Progenitor cell of endocrine pancreas (in vitro differentiated cells): ENCODE data around the gene WDR48. TPM values are rescaled to one million over a fixed set of nuclear protein-coding genes. Genes with fewer than 3 reads are reported as not detected.

Source experiments
- DNase-seq: peaks from one replicate; pipeline ENCODE4 v3.0.0; 2021; ENCODE audit warnings: low spot score; ENCODE audit not compliant: unreplicated experiment
- H3K27ac Mint-ChIP-seq: 2 replicates; pipeline ENCODE4 v1.8.0; 2021; ENCODE audit warnings: mild to moderate bottlenecking, moderate library complexity, mixed read lengths
- H3K27me3 Mint-ChIP-seq: 2 replicates; pipeline ENCODE4 v1.8.0; 2021; ENCODE audit warnings: mixed read lengths
- H3K36me3 Mint-ChIP-seq: 2 replicates; pipeline ENCODE4 v1.8.0; 2022; ENCODE audit warnings: mixed read lengths; ENCODE audit not compliant: insufficient read depth
- H3K4me1 Mint-ChIP-seq: 2 replicates; pipeline ENCODE4 v1.8.0; 2021; ENCODE audit warnings: low read depth, mixed read lengths
- H3K4me3 Mint-ChIP-seq: 2 replicates; pipeline ENCODE4 v1.8.0; 2021; ENCODE audit warnings: low read depth, mild to moderate bottlenecking, moderate library complexity, mixed read lengths
- H3K9me3 Mint-ChIP-seq: 2 replicates; pipeline ENCODE4 v1.8.0; 2021; ENCODE audit warnings: low read depth, mixed read lengths
- total RNA-seq: library from RNA; stranded (reverse); gene quantifications from 2 replicates; pipeline ENCODE4 v1.2.1, GENCODE V29; 2021
- TF ChIP-seq, protein P1 (sequence below): fragments of 200-600 bp; sonication (generic); IDR thresholded peaks from one replicate; pipeline ENCODE4 v1.5.0; 2021; ENCODE audit warnings: antibody characterized with exemption, mild to moderate bottlenecking; ENCODE audit not compliant: unreplicated experiment

Gene WDR48
- total RNA-seq, 1 donor from 2014 or later, result 78.3 TPM

DNA sequence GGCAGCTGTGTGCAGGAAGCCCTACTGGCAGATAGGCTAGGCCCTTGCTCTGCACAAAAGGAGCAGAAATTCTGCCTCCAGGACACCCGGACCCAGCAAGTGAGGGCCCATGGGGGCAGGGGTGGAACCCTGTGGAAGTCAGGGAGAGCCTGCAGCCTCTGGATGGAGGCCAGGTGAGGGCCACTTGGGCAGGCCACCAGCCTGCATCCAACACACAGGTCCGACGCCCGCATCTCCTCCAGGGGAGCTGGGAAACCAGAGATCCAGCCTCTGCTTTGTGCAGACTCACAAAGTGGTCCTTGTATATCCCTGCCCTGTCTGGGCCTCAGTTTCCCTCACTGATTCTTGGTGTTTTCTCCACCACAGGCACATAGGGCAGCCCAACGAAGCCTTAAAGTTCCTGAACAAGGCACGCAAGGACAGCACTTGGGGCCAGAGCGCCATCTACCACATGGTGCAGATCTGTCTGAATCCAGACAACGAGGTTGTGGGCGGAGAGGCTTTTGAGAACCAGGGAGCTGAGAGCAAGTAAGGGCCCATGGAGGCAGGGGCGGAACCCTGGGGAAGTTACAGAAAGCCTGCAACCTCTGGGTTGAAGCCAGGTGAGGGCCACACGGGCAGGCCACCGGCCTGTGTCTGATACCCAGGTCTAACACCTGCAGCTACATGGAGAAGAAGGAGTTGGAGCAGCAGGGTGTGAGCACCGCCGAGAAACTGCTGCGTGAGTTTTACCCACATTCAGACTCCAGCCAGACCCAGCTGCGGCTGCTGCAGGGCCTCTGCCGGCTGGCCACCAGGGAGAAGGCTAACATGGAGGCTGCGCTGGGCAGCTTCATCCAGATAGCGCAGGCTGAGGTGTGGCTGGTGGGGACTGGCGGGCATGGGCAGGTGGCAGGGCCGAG, 85.0 kb downstream of the WDR48 start:
- peaks cover 10% of the 10 kb centered on the region for H3K36me3 Mint-ChIP-seq
- TF ChIP-seq, protein P1, sequence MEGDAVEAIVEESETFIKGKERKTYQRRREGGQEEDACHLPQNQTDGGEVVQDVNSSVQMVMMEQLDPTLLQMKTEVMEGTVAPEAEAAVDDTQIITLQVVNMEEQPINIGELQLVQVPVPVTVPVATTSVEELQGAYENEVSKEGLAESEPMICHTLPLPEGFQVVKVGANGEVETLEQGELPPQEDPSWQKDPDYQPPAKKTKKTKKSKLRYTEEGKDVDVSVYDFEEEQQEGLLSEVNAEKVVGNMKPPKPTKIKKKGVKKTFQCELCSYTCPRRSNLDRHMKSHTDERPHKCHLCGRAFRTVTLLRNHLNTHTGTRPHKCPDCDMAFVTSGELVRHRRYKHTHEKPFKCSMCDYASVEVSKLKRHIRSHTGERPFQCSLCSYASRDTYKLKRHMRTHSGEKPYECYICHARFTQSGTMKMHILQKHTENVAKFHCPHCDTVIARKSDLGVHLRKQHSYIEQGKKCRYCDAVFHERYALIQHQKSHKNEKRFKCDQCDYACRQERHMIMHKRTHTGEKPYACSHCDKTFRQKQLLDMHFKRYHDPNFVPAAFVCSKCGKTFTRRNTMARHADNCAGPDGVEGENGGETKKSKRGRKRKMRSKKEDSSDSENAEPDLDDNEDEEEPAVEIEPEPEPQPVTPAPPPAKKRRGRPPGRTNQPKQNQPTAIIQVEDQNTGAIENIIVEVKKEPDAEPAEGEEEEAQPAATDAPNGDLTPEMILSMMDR, result no peak
- peaks cover 17% of the 10 kb centered on the region for H3K4me1 Mint-ChIP-seq
- peaks cover 7% of the 10 kb centered on the region for H3K27me3 Mint-ChIP-seq
- no peaks in the 10 kb centered on the region for H3K9me3 Mint-ChIP-seq
- H3K27ac Mint-ChIP-seq, result no peak overlapping the region
- H3K4me3 Mint-ChIP-seq, result no peak overlapping the region
- DNase-seq, result no peak

DNA sequence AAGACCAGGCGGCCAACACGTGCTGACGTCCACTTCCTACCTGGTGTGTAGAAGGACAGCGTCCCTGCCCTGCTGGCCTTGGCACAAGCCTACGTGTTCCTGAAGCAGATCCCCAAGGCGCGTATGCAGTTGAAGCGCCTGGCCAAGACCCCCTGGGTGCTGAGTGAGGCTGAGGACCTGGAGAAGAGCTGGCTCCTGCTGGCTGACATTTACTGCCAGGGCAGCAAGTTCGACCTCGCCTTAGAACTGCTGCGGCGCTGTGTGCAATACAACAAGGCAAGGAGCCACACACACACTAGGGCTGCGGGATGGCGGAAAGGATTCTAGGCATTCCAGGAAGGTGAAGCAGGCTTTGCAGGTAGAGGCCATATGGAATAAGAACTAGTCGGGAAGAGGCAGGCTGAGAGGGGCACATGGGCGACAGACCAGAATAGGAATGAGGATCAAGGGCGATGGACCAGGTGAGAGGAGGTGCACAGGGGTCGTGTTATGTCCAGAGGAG, 85.7 kb downstream of the WDR48 start:
- peaks cover 13% of the 10 kb centered on the region for H3K4me1 Mint-ChIP-seq
- peaks cover 10% of the 10 kb centered on the region for H3K36me3 Mint-ChIP-seq
- H3K9me3 Mint-ChIP-seq, result no peaks in the 10 kb centered on the region
- no peak for DNase-seq
- no peak overlapping the region for H3K4me3 Mint-ChIP-seq
- TF ChIP-seq, protein P1, result no peak
- H3K27me3 Mint-ChIP-seq, result peaks cover 7% of the 10 kb centered on the region
- no peak overlapping the region for H3K27ac Mint-ChIP-seq

DNA sequence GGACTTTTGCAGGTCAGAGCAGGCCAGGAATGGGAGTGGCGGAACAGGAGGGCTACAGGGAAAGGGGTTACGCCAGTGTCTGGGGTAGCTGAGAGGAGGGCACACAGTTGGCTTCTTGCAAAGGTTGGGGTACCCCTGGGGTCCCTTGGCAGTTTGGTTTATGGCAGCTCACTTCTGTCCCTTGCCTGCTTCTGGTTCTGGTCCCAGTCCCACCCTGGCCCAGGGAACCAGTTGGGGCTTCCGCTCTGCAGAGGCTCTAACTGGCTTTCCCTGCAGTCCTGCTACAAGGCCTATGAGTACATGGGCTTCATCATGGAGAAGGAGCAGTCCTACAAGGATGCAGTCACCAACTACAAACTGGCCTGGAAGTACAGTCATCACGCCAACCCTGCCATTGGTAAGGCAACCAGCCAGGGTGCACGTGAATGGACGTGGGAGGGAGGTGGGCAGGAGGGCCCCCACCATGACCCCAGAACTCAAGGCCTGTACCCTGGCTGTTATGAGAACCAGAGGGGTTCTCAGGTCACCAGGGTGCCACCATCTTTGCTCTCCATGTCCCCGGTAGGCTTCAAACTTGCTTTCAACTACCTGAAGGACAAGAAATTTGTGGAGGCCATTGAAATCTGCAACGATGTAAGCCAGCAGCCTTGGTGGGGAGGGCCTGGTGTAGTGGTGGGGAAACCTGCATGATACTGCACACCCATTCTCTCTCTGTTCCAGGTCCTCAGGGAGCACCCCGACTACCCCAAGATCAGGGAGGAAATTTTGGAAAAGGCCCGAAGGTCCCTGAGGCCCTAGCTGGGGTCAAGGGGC, 86.4 kb downstream of the WDR48 start:
- Mint-ChIP-seq H3K36me3 (peaks cover 13% of the 10 kb centered on the region), H3K4me1 (peaks cover 13% of the 10 kb centered on the region), H3K4me3 (no peak overlapping the region), H3K27me3 (peaks cover 7% of the 10 kb centered on the region), H3K9me3 (no peaks in the 10 kb centered on the region), H3K27ac (no peak overlapping the region)
- TF ChIP-seq, protein P1, result no peak
- DNase-seq, result no peak

DNA sequence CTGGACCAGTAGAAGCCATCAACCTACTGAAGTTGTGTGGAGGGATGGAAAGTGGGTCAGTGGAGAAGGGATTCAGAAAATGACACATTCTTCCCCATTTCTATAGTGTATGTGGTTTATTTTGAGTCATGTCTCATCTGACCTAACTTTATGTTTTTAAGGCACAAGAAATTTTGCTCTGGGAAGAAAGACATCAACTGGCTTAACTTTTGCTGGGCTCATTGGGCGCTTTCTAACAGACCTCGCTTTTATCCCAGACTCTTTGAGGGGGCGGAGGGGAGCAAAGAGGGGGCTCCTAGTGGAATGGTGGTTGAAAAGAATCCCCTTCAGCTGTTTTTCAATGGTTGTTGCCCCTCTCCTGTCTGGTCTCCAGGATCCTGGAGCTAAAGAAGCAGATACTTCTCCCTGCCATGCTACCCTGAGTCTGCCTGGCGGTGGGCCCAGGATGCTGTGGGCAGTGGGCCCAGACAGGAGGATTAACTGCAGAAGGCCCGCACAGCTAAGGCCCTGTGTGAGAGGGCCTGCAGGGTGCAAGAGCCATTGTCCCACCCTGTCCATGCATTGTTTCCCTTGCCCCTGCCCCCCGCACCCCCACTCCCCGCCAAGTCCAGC, 87.1 kb downstream of the WDR48 start:
- no peak overlapping the region for H3K27ac Mint-ChIP-seq

More for the DNA sequence above, 87.1 kb downstream of the WDR48 start:
- H3K9me3 Mint-ChIP-seq, result no peaks in the 10 kb centered on the region
- peaks cover 13% of the 10 kb centered on the region for H3K4me1 Mint-ChIP-seq
- TF ChIP-seq, protein P1, result no peak
- H3K27me3 Mint-ChIP-seq, result peaks cover under 1% of the 10 kb centered on the region
- peaks cover 8% of the 10 kb centered on the region for H3K36me3 Mint-ChIP-seq
- H3K4me3 Mint-ChIP-seq, result no peak overlapping the region
- DNase-seq, result no peak
